ENCODE measurements around the gene PI16. TPM values are rescaled to one million over a fixed set of nuclear protein-coding genes. Genes with fewer than 3 reads are reported as not detected.

Gene PI16, protein sequence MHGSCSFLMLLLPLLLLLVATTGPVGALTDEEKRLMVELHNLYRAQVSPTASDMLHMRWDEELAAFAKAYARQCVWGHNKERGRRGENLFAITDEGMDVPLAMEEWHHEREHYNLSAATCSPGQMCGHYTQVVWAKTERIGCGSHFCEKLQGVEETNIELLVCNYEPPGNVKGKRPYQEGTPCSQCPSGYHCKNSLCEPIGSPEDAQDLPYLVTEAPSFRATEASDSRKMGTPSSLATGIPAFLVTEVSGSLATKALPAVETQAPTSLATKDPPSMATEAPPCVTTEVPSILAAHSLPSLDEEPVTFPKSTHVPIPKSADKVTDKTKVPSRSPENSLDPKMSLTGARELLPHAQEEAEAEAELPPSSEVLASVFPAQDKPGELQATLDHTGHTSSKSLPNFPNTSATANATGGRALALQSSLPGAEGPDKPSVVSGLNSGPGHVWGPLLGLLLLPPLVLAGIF
- total RNA-seq (2021; ENCODE audit: unreplicated experiment) (not detected), Bru-seq, nascent RNA (percentile 13 among the genes with signal in this experiment), BruChase-seq, experiment 1, labeled RNA remaining after a 2-hour chase (percentile 11 among the genes with signal in this experiment), BruChase-seq, experiment 2, labeled RNA remaining after a 6-hour chase (percentile 18 among the genes with signal in this experiment)
- not detected for polyA plus RNA-seq (2012; ENCODE audit: insufficient read length)
- long read RNA-seq = 0 reads

DNA sequence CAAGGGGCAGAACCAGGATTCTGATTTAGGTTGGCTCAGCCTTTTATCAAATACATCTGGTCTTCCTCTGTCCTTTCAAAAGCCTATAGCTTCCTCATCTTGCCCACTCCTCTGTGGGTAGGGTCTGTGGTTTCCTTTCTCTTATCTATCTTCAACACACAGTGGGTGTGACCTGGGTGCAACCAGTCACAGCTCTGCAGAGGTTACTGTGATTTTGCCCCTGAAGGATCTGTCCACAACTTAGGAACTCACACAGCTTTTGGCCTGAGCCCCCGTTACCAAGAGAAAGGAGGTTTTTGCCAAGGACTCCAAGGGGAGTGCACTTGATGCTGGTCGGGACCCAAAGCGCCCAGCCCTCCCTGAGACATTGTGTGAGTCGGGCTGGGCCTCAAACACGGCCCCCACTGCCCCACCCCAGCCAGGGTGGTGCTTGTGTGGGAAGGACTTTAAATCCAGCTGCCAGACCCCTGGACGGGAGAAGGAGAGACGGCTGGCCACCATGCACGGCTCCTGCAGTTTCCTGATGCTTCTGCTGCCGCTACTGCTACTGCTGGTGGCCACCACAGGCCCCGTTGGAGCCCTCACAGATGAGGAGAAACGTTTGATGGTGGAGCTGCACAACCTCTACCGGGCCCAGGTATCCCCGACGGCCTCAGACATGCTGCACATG lies at the start of gene PI16:
Gene PI16, plus strand, starts transcription at position 477 of the 670 bp plus-strand sequence. Its CDS starts 23 bp downstream, at position 500.
- Histone ChIP-seq H3K9me3 (ENCODE audit: control insufficient read depth, insufficient read depth, low read depth, low read length) (no peaks in the 10 kb centered on the region), H3K27me3 (ENCODE audit: control insufficient read depth, insufficient read depth, low read length) (no peaks in the 10 kb centered on the region), H3K4me3 (ENCODE audit: low read depth in 2 of 2, low read length in 2 of 2) (no peak within 1 kb of the TSS), H3K27ac (ENCODE audit: low read length) (no peak within 1 kb of the TSS), H3K36me3 (ENCODE audit: control insufficient read depth, insufficient read depth, low read length) (no peaks in the 10 kb centered on the region), H3K4me1 (ENCODE audit: control insufficient read depth, insufficient read depth, low read length) (peaks cover 2% of the 10 kb centered on the region; the same call in 1 of the 2 replicates)
- CTCF ChIA-PET = interaction anchor here (0.6 kb wide), 1 partner anchor 41 kb away, joined by 6 read pairs; no protein-coding TSS in a partner anchor
- in situ Hi-C loops (cut with HindIII; ENCODE audit: low pct_unique_long_range_greater_than_20kb, low sequenced_read_pairs) (no loop called here), intact Hi-C loops (cut with micrococcal nuclease; ENCODE audit: unreplicated experiment) (no loop called here)
- TF ChIP-seq TCF7L2 (IDR thresholded peaks at IDR 0.05; ENCODE audit: low read depth, low read length) (no peak), SIN3A (IDR thresholded peaks at IDR 0.05; ENCODE audit: borderline replicate concordance, insufficient read depth, low read depth, low read length) (no peak)
- TF ChIP-seq, protein P1, sequence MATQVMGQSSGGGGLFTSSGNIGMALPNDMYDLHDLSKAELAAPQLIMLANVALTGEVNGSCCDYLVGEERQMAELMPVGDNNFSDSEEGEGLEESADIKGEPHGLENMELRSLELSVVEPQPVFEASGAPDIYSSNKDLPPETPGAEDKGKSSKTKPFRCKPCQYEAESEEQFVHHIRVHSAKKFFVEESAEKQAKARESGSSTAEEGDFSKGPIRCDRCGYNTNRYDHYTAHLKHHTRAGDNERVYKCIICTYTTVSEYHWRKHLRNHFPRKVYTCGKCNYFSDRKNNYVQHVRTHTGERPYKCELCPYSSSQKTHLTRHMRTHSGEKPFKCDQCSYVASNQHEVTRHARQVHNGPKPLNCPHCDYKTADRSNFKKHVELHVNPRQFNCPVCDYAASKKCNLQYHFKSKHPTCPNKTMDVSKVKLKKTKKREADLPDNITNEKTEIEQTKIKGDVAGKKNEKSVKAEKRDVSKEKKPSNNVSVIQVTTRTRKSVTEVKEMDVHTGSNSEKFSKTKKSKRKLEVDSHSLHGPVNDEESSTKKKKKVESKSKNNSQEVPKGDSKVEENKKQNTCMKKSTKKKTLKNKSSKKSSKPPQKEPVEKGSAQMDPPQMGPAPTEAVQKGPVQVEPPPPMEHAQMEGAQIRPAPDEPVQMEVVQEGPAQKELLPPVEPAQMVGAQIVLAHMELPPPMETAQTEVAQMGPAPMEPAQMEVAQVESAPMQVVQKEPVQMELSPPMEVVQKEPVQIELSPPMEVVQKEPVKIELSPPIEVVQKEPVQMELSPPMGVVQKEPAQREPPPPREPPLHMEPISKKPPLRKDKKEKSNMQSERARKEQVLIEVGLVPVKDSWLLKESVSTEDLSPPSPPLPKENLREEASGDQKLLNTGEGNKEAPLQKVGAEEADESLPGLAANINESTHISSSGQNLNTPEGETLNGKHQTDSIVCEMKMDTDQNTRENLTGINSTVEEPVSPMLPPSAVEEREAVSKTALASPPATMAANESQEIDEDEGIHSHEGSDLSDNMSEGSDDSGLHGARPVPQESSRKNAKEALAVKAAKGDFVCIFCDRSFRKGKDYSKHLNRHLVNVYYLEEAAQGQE (IDR thresholded peaks at IDR 0.05; ENCODE audit: insufficient read depth in 1 of 2, low read depth in 2 of 2, low read length in 1 of 2) = no peak
- TF ChIP-seq, protein P2, sequence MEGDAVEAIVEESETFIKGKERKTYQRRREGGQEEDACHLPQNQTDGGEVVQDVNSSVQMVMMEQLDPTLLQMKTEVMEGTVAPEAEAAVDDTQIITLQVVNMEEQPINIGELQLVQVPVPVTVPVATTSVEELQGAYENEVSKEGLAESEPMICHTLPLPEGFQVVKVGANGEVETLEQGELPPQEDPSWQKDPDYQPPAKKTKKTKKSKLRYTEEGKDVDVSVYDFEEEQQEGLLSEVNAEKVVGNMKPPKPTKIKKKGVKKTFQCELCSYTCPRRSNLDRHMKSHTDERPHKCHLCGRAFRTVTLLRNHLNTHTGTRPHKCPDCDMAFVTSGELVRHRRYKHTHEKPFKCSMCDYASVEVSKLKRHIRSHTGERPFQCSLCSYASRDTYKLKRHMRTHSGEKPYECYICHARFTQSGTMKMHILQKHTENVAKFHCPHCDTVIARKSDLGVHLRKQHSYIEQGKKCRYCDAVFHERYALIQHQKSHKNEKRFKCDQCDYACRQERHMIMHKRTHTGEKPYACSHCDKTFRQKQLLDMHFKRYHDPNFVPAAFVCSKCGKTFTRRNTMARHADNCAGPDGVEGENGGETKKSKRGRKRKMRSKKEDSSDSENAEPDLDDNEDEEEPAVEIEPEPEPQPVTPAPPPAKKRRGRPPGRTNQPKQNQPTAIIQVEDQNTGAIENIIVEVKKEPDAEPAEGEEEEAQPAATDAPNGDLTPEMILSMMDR (IDR thresholded peaks at IDR 0.05) = no peak
- POLR2A ChIA-PET = no interaction called here
- DNase-seq (ENCODE audit: low read depth, low spot score) (no peak), ATAC-seq (no peak)
- BruUV-seq (replicated peaks) = no TSS peak

DNA sequence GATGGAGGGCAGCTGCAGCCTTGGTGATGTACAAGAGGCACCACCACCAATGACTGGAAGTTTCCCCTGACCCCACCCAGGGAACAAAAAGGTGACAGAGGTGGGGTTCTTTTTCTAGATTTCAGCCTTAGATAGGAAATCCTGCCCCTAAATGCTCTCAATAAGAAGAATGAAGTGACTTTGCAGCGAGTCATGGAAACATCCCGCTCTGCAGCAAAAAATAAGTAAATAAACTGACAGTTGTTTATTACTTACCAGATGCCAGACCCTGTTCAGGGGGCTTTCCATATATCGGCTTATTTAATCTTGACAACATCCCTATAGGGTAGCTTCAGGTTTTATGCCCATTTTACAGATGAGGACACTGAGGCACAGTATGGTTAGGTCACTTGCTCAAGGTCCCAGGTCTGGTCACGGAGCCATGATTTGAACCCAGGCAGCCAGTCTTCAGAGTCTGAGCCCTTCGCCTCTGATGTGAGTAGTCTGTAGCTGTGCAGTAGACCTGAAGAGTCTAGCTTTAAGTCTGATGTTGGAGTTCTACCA lies 49.6 kb upstream of the PI16 start:
- ChIA-PET POLR2A (no interaction called here), CTCF (no interaction called here)
- in situ Hi-C loops (cut with HindIII; ENCODE audit: low pct_unique_long_range_greater_than_20kb, low sequenced_read_pairs) = no loop called here
- Histone ChIP-seq H3K27me3 (ENCODE audit: control insufficient read depth, insufficient read depth, low read length) (no peaks in the 10 kb centered on the region), H3K4me3 (ENCODE audit: low read depth in 2 of 2, low read length in 2 of 2) (no peak overlapping the region), H3K36me3 (ENCODE audit: control insufficient read depth, insufficient read depth, low read length) (peaks cover 12% of the 10 kb centered on the region), H3K4me1 (ENCODE audit: control insufficient read depth, insufficient read depth, low read length) (peaks cover 38% of the 10 kb centered on the region), H3K9me3 (ENCODE audit: control insufficient read depth, insufficient read depth, low read depth, low read length) (no peaks in the 10 kb centered on the region), H3K27ac (ENCODE audit: low read length) (peak overlapping the region; percentile 71; the same call in 1 of the 2 replicates)
- ATAC-seq (no peak), DNase-seq (ENCODE audit: low read depth, low spot score) (no peak)
- BruUV-seq (replicated peaks) = no TSS peak
- TF ChIP-seq TCF7L2 (IDR thresholded peaks at IDR 0.05; ENCODE audit: low read depth, low read length) = no peak
- intact Hi-C loops (cut with micrococcal nuclease; ENCODE audit: unreplicated experiment) = no loop called here

Measured in Panc1 (cell line).